Central memory CD8-positive, alpha-beta T cell (primary cell): ENCODE measurements around the gene SLC1A6.

Experiments
- ATAC-seq: fragments of 150-1000 bp; cut with Tn5 transposase; replicated peaks from 2 replicates; pipeline ENCODE4 v1.10.0; 2022; ENCODE audit warnings: mild to moderate bottlenecking, moderate FRiP score, moderate number of reproducible peaks; ENCODE audit not compliant: poor library complexity, severe bottlenecking; ENCODE audit errors: extremely low read depth
- DNase-seq, 2 donors: peaks; one replicate each; pipeline ENCODE4 v3.0.0; 2021; ENCODE audit warnings: low spot score in 2 of 2
- H3K27ac Mint-ChIP-seq: one replicate; pipeline ENCODE4 v1.8.0; 2022; ENCODE audit warnings: low read depth, mild to moderate bottlenecking, moderate library complexity, mixed read lengths
- H3K27me3 Mint-ChIP-seq: one replicate; pipeline ENCODE4 v1.8.0; 2022; ENCODE audit warnings: mixed read lengths
- H3K36me3 Mint-ChIP-seq: one replicate; pipeline ENCODE4 v1.8.0; 2022; ENCODE audit warnings: mild to moderate bottlenecking, moderate library complexity, mixed read lengths; ENCODE audit not compliant: insufficient read depth
- H3K4me1 Mint-ChIP-seq: one replicate; pipeline ENCODE4 v1.8.0; 2022; ENCODE audit warnings: mixed read lengths
- H3K4me3 Mint-ChIP-seq: one replicate; pipeline ENCODE4 v1.8.0; 2022; ENCODE audit warnings: mild to moderate bottlenecking, moderate library complexity, mixed read lengths
- H3K9me3 Mint-ChIP-seq: one replicate; pipeline ENCODE4 v1.8.0; 2022; ENCODE audit warnings: mixed read lengths

SLC1A6 gene

GRCh38 chr19:14985133-14985532 is 5.5 kb upstream of the SLC1A6 start:
- no peaks in the 10 kb centered on the region for H3K36me3 Mint-ChIP-seq
- H3K27me3 Mint-ChIP-seq, result peaks cover 44% of the 10 kb centered on the region
- H3K27ac Mint-ChIP-seq, result no peak overlapping the region

GRCh38 chr19:14978161-14978776 is 1.4 kb downstream of the SLC1A6 start:
- no peaks in the 10 kb centered on the region for H3K4me1 Mint-ChIP-seq
- ATAC-seq, result no peak
- no peaks in the 10 kb centered on the region for H3K36me3 Mint-ChIP-seq
- H3K4me3 Mint-ChIP-seq, result no peak overlapping the region
- no peak overlapping the region for H3K27ac Mint-ChIP-seq
- peaks cover 74% of the 10 kb centered on the region for H3K27me3 Mint-ChIP-seq
- H3K9me3 Mint-ChIP-seq, result no peaks in the 10 kb centered on the region
- no peak for DNase-seq

More at GRCh38 chr19:14985133-14985532, 5.5 kb upstream of the SLC1A6 start:
- no peaks in the 10 kb centered on the region for H3K4me1 Mint-ChIP-seq
- H3K9me3 Mint-ChIP-seq, result no peaks in the 10 kb centered on the region
- no peak for DNase-seq
- no peak for ATAC-seq
- no peak overlapping the region for H3K4me3 Mint-ChIP-seq

DNA sequence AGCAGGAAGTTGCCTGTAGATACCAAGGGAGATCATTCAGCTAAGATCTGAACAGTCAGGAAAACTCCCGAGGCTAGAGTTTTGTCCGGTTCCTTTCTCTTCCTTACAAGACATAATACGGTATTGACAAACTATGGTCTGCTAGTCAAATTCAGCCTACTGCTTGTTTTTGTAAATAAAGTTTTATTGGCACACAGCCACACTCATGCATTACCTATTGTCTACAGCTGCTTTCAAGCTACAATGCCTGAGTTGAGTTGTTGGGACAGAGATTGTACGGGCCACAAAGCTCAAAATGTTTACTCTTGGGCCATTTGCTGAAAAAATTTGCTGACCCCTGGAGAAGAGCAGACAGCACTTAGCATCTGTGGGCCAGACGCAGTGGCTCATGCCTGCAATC is 2.5 kb downstream of the SLC1A6 start:
- Mint-ChIP-seq H3K9me3 (no peaks in the 10 kb centered on the region), H3K36me3 (no peaks in the 10 kb centered on the region), H3K27me3 (peaks cover 75% of the 10 kb centered on the region), H3K4me3 (no peak overlapping the region), H3K27ac (no peak overlapping the region), H3K4me1 (no peaks in the 10 kb centered on the region)
- DNase-seq (no peak), ATAC-seq (no peak)

DNA sequence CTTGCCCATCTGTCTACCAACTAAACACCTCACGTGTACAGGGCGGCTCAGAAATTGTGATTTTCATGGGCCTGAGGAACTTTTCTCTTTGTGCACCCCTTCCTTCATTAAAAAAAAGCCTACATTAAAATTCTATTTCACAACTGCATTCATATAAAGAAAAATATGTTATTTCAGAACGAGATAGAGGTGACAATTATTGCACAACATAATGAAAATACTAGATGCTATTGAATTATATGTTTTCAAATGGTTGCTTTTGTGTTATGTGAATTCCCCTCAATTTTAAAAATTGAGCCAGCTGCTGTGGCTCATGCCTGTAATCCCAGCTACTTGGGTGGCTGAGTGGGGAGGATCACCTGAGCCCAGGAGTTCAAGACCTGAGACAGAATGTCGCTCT is 5.2 kb downstream of the SLC1A6 start:
- Mint-ChIP-seq H3K9me3 (no peaks in the 10 kb centered on the region), H3K4me1 (no peaks in the 10 kb centered on the region), H3K4me3 (no peak overlapping the region), H3K27me3 (peaks cover 53% of the 10 kb centered on the region), H3K27ac (no peak overlapping the region), H3K36me3 (no peaks in the 10 kb centered on the region)
- ATAC-seq (no peak), DNase-seq (no peak)

GRCh38 chr19:14972676-14973075 is 7.0 kb downstream of the SLC1A6 start:
- H3K27ac Mint-ChIP-seq, result no peak overlapping the region
- no peaks in the 10 kb centered on the region for H3K4me1 Mint-ChIP-seq
- ATAC-seq (no peak), DNase-seq (no peak)
- no peaks in the 10 kb centered on the region for H3K9me3 Mint-ChIP-seq
- peaks cover 36% of the 10 kb centered on the region for H3K27me3 Mint-ChIP-seq
- H3K4me3 Mint-ChIP-seq, result no peak overlapping the region
- no peaks in the 10 kb centered on the region for H3K36me3 Mint-ChIP-seq

GRCh38 chr19:14971474-14971873 is 8.2 kb downstream of the SLC1A6 start:
- no peak overlapping the region for H3K27ac Mint-ChIP-seq
- H3K9me3 Mint-ChIP-seq, result no peaks in the 10 kb centered on the region
- peaks cover 25% of the 10 kb centered on the region for H3K27me3 Mint-ChIP-seq
- H3K4me1 Mint-ChIP-seq, result no peaks in the 10 kb centered on the region
- no peak for ATAC-seq
- H3K4me3 Mint-ChIP-seq, result no peak overlapping the region
- DNase-seq, result no peak
- no peaks in the 10 kb centered on the region for H3K36me3 Mint-ChIP-seq

GRCh38 chr19:14968247-14968646 is 11.4 kb downstream of the SLC1A6 start:
- Mint-ChIP-seq H3K9me3 (no peaks in the 10 kb centered on the region), H3K4me3 (no peak overlapping the region), H3K27me3 (peaks cover under 1% of the 10 kb centered on the region), H3K4me1 (no peaks in the 10 kb centered on the region), H3K36me3 (no peaks in the 10 kb centered on the region), H3K27ac (no peak overlapping the region)
- DNase-seq (no peak), ATAC-seq (no peak)

GRCh38 chr19:14961956-14962685 is 17.5 kb downstream of the SLC1A6 start:
- H3K4me3 Mint-ChIP-seq, result no peak overlapping the region
- DNase-seq (no peak), ATAC-seq (no peak)
- H3K4me1 Mint-ChIP-seq, result no peaks in the 10 kb centered on the region
- peaks cover 2% of the 10 kb centered on the region for H3K36me3 Mint-ChIP-seq
- no peaks in the 10 kb centered on the region for H3K27me3 Mint-ChIP-seq
- peaks cover 7% of the 10 kb centered on the region for H3K9me3 Mint-ChIP-seq
- H3K27ac Mint-ChIP-seq, result no peak overlapping the region

- Mint-ChIP-seq H3K4me1 (no peaks in the 10 kb centered on the region), H3K36me3 (peaks cover 2% of the 10 kb centered on the region), H3K27ac (no peak overlapping the region), H3K4me3 (no peak overlapping the region), H3K27me3 (peaks cover 11% of the 10 kb centered on the region), H3K9me3 (peaks cover 11% of the 10 kb centered on the region)
- DNase-seq (no peak), ATAC-seq (no peak)
Measured at GRCh38 chr19:14959263-14959662, 20.4 kb downstream of the SLC1A6 start.

DNA sequence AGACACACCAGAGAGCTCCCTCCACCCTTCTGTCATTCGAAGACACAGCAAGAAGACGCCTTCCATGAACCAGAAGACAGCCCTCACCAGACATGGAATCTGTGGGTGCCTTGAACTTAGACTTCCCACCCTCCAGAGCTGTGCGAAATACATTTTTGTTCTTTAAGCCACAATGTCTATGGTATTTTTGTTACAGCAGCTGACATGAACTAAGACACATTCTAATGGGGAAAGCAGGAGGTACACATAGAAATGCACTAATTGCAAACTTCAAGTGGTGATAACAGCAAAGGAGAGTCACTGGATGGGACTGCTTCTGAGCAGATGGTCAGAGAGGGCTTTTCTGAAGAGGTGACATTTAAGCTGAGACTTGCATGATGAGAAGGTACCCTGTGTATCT is 22.2 kb downstream of the SLC1A6 start:
- peaks cover 2% of the 10 kb centered on the region for H3K36me3 Mint-ChIP-seq
- no peak overlapping the region for H3K27ac Mint-ChIP-seq
- H3K9me3 Mint-ChIP-seq, result peaks cover 11% of the 10 kb centered on the region
- no peak overlapping the region for H3K4me3 Mint-ChIP-seq
- no peak for ATAC-seq
- peaks cover 21% of the 10 kb centered on the region for H3K27me3 Mint-ChIP-seq
- DNase-seq, result no peak
- no peaks in the 10 kb centered on the region for H3K4me1 Mint-ChIP-seq

- ATAC-seq, result no peak
- H3K27me3 Mint-ChIP-seq, result peaks cover 21% of the 10 kb centered on the region
- peaks cover 5% of the 10 kb centered on the region for H3K9me3 Mint-ChIP-seq
- H3K4me1 Mint-ChIP-seq, result no peaks in the 10 kb centered on the region
- DNase-seq, result no peak
- H3K4me3 Mint-ChIP-seq, result no peak overlapping the region
- no peak overlapping the region for H3K27ac Mint-ChIP-seq
- H3K36me3 Mint-ChIP-seq, result no peaks in the 10 kb centered on the region
Measured at GRCh38 chr19:14954071-14954655, 25.5 kb downstream of the SLC1A6 start.

DNA sequence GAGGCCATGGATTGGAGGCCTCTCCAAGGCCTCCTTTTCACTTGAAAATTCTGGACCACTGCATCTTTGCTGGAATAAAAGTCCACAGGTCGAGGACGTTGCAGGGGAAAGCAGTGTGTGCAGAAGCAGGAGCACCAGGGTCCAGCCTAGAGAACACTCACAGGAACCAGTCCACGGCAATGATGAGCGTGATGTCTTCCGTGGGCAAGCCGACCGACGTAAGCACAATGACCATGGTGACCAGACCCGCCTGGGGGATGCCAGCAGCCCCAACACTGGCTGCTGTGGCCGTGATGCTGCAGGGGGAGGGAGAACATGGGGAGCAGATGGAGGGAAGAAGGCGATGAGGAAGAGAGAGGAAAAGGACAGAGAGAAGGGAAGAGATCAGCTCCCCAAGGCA is 26.9 kb downstream of the SLC1A6 start:
- Mint-ChIP-seq H3K36me3 (no peaks in the 10 kb centered on the region), H3K4me3 (no peak overlapping the region), H3K27ac (no peak overlapping the region), H3K4me1 (no peaks in the 10 kb centered on the region), H3K27me3 (peaks cover 21% of the 10 kb centered on the region), H3K9me3 (peaks cover 5% of the 10 kb centered on the region)
- no peak for ATAC-seq
- no peak for DNase-seq

- Mint-ChIP-seq H3K36me3 (no peaks in the 10 kb centered on the region), H3K4me3 (no peak overlapping the region), H3K9me3 (no peaks in the 10 kb centered on the region), H3K27me3 (peaks cover 10% of the 10 kb centered on the region), H3K4me1 (no peaks in the 10 kb centered on the region), H3K27ac (no peak overlapping the region)
- DNase-seq (no peak), ATAC-seq (no peak)
Measured at GRCh38 chr19:14950421-14950820, 29.2 kb downstream of the SLC1A6 start.
